Progenitor cell of endocrine pancreas (in vitro differentiated cells): ENCODE measurements around the gene ANKRD65. TPM values are rescaled to one million over a fixed set of nuclear protein-coding genes. Genes with fewer than 3 reads are reported as not detected.
"Not testable (repeated sequence)": the region's sequence is repeated elsewhere in the genome, so short reads cannot be mapped to it uniquely, and the experiment has no call there.

Experiments used
- DNase-seq: peaks from one replicate; pipeline ENCODE4 v3.0.0; 2021; ENCODE audit warnings: low spot score; ENCODE audit not compliant: unreplicated experiment
- H3K27ac Mint-ChIP-seq: 2 replicates; pipeline ENCODE4 v1.8.0; 2021; ENCODE audit warnings: mild to moderate bottlenecking, moderate library complexity, mixed read lengths
- H3K27me3 Mint-ChIP-seq: 2 replicates; pipeline ENCODE4 v1.8.0; 2021; ENCODE audit warnings: mixed read lengths
- H3K36me3 Mint-ChIP-seq: 2 replicates; pipeline ENCODE4 v1.8.0; 2022; ENCODE audit warnings: mixed read lengths; ENCODE audit not compliant: insufficient read depth
- H3K4me1 Mint-ChIP-seq: 2 replicates; pipeline ENCODE4 v1.8.0; 2021; ENCODE audit warnings: low read depth, mixed read lengths
- H3K4me3 Mint-ChIP-seq: 2 replicates; pipeline ENCODE4 v1.8.0; 2021; ENCODE audit warnings: low read depth, mild to moderate bottlenecking, moderate library complexity, mixed read lengths
- H3K9me3 Mint-ChIP-seq: 2 replicates; pipeline ENCODE4 v1.8.0; 2021; ENCODE audit warnings: low read depth, mixed read lengths
- CTCF ChIP-seq: fragments of 200-600 bp; sonication (generic); IDR thresholded peaks from one replicate; pipeline ENCODE4 v1.5.0; 2021; ENCODE audit warnings: antibody characterized with exemption, mild to moderate bottlenecking; ENCODE audit not compliant: unreplicated experiment
- total RNA-seq: library from RNA; stranded (reverse); gene quantifications from 2 replicates; pipeline ENCODE4 v1.2.1, GENCODE V29; 2021

ANKRD65 gene
- total RNA-seq, 1 donor from 2014 or later = 15.1 TPM

GRCh38 chr1:1419363-1419812 lies 1.7 kb downstream of the ANKRD65 start:
- Mint-ChIP-seq H3K36me3 (peaks cover 3% of the 10 kb centered on the region), H3K27ac (no peak overlapping the region), H3K9me3 (no peaks in the 10 kb centered on the region), H3K4me3 (peak overlapping the region; percentile 19), H3K4me1 (peaks cover 20% of the 10 kb centered on the region), H3K27me3 (peaks cover 12% of the 10 kb centered on the region)
- no peak for DNase-seq
- TF ChIP-seq CTCF = no peak

- no peak for TF ChIP-seq CTCF
- no peaks in the 10 kb centered on the region for H3K9me3 Mint-ChIP-seq
- no peak for DNase-seq
- H3K36me3 Mint-ChIP-seq = peaks cover 3% of the 10 kb centered on the region
- peaks cover 12% of the 10 kb centered on the region for H3K27me3 Mint-ChIP-seq
- H3K4me3 Mint-ChIP-seq = peak overlapping the region; percentile 25
- H3K4me1 Mint-ChIP-seq = peaks cover 20% of the 10 kb centered on the region
- H3K27ac Mint-ChIP-seq = no peak overlapping the region
These were observed 2.4 kb downstream of the ANKRD65 start for GRCh38 chr1:1418464-1419362.

GRCh38 chr1:1417825-1418463 lies 3.1 kb downstream of the ANKRD65 start:
- Mint-ChIP-seq H3K27me3 (peaks cover 12% of the 10 kb centered on the region), H3K4me3 (peak overlapping the region; percentile 25), H3K4me1 (peaks cover 20% of the 10 kb centered on the region)
- not testable (repeated sequence) for DNase-seq, H3K27ac Mint-ChIP-seq, H3K9me3 Mint-ChIP-seq, H3K36me3 Mint-ChIP-seq

- peaks cover 12% of the 10 kb centered on the region for H3K27me3 Mint-ChIP-seq
- DNase-seq, H3K27ac Mint-ChIP-seq, H3K36me3 Mint-ChIP-seq, H3K9me3 Mint-ChIP-seq, H3K4me3 Mint-ChIP-seq: not testable (repeated sequence)
- peaks cover 15% of the 10 kb centered on the region for H3K4me1 Mint-ChIP-seq
These were observed 3.7 kb downstream of the ANKRD65 start for GRCh38 chr1:1417396-1417795.

- H3K27me3 Mint-ChIP-seq = peaks cover 12% of the 10 kb centered on the region
- H3K36me3 Mint-ChIP-seq = peaks cover 9% of the 10 kb centered on the region
- peaks cover 9% of the 10 kb centered on the region for H3K4me1 Mint-ChIP-seq
- peak overlapping the region; percentile 62 for H3K27ac Mint-ChIP-seq
- no peak overlapping the region for H3K4me3 Mint-ChIP-seq
- peaks cover 2% of the 10 kb centered on the region for H3K9me3 Mint-ChIP-seq
- TF ChIP-seq CTCF = no peak
- DNase-seq = no peak
These were observed 5.3 kb downstream of the ANKRD65 start for GRCh38 chr1:1415751-1416150.

- not testable (repeated sequence) for H3K27me3 Mint-ChIP-seq, H3K27ac Mint-ChIP-seq, H3K4me3 Mint-ChIP-seq, H3K36me3 Mint-ChIP-seq, DNase-seq, H3K9me3 Mint-ChIP-seq
- peaks cover 18% of the 10 kb centered on the region for H3K4me1 Mint-ChIP-seq
These were observed 8.7 kb downstream of the ANKRD65 start for GRCh38 chr1:1412311-1412902.
